Fibroblast of lung (primary cell): ENCODE results near the gene GLIS1.

Experiments used
- CTCF ChIP-seq, 2 donors: IDR thresholded peaks in 1 of 2; conservative IDR thresholded peaks in 1 of 2; 1 replicate in 1 of 2; 2 replicates in 1 of 2; pipeline ENCODE4 v1.5.1; 2011 to 2012; ENCODE audit warnings: low read length in 2 of 2, control low read depth in 1 of 2, inconsistent platforms in 1 of 2, low read depth in 1 of 2, mild to moderate bottlenecking in 1 of 2
- EZH2 ChIP-seq: IDR thresholded peaks from 2 replicates; pipeline ENCODE4 v1.5.1; 2012; ENCODE audit warnings: low read length, control low read depth, mild to moderate bottlenecking; ENCODE audit errors: missing control alignments

- TF ChIP-seq CTCF (conservative IDR thresholded peaks at IDR 0.05 in 1 of 2, IDR thresholded peaks at IDR 0.05 in 1 of 2; ENCODE audit: low read depth in 1 of 2, low read length in 2 of 2) = no peak
- TF ChIP-seq EZH2 = no peak
Observed at GRCh38 chr1:53575141-53575954, 163.6 kb downstream of the GLIS1 start.
